ENCODE results near the gene ZNF213. TPM values are rescaled to one million over a fixed set of nuclear protein-coding genes. Genes with fewer than 3 reads are reported as not detected.
"Not testable (repeated sequence)": the region's sequence is repeated elsewhere in the genome, so short reads cannot be mapped to it uniquely, and the experiment has no call there.

The ZNF213 gene
- total and polyA plus RNA-seq, 2 experiments from 2014 or later: 2.9 to 10.4 TPM

GRCh38 chr16:3168729-3169128 lies 33.9 kb downstream of the ZNF213 start:
- not testable (repeated sequence) for H3K9me2 ChIP-seq (ENCODE audit: insufficient read depth); H4K20me1 ChIP-seq (replicated peaks; ENCODE audit: insufficient read depth); H3K4me2 ChIP-seq; H3K27ac Mint-ChIP-seq; DNase-seq (ENCODE audit: low spot score); H2AFZ ChIP-seq; H3K27ac ChIP-seq (ENCODE audit: low read depth); H3K36me3 Mint-ChIP-seq (ENCODE audit: low read depth); H3K4me3 Mint-ChIP-seq; H3K79me2 ChIP-seq (replicated peaks; ENCODE audit: insufficient read depth); H3K36me3 ChIP-seq (ENCODE audit: insufficient read depth); H3K4me1 ChIP-seq (ENCODE audit: insufficient read depth); ATAC-seq; H3K4me3 ChIP-seq
- H3K27me3 ChIP-seq (ENCODE audit: insufficient read depth): peaks cover 37% of the 10 kb centered on the region
- peaks cover 27% of the 10 kb centered on the region for H3K9me3 Mint-ChIP-seq
- peaks cover 14% of the 10 kb centered on the region for H3K4me1 Mint-ChIP-seq
- H3K27me3 Mint-ChIP-seq (ENCODE audit: insufficient read depth, low read depth, poor library complexity): peaks cover 49% of the 10 kb centered on the region
- peaks cover 34% of the 10 kb centered on the region for H3F3A ChIP-seq (replicated peaks; ENCODE audit: low read depth)

DNA sequence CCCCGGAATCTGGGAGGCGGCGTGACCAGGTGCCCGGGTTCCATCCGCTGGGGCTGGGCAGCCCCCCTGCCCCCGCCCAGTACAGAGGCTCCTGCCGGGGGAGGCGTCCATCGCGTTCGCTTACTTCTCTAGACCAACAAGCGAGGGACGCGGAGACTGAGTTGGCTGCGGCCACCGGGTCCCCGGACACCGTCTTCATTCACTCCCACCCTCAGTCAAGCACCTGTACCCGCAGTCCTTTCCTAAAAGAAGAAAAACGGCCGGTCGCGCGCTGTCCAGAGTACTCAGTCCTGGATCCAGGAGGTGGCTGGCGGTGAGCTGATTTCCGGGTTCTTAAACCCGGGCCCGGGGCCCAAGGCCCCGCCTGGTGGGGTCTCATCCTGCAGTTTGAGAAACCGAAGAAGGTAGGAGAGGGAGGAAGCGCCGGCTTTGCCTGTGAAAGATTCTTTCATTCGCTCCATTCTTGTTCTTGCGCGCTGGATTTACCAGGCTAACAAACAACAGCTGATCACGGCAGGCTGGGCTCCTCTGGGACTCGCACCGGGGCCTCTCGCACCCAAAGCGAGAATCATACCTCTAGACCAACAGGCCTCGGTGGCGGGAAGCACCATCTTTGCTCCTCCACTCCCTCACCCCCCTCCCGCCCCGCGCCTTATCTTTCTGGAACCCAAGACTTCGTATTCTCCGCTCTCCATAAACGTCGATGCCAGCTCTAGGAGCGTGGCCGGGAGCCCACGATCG lies 35.8 kb downstream of the ZNF213 start:
- Mint-ChIP-seq H3K27ac (no peak overlapping the region), H3K9me3 (peaks cover 11% of the 10 kb centered on the region), H3K4me1 (peaks cover 21% of the 10 kb centered on the region), H3K36me3 (ENCODE audit: low read depth) (peaks cover 3% of the 10 kb centered on the region; the same call in 2 of the 3 replicates), H3K4me3 (peak overlapping the region; percentile 81), H3K27me3 (ENCODE audit: insufficient read depth, low read depth, poor library complexity) (peaks cover 62% of the 10 kb centered on the region)
- Histone ChIP-seq H3F3A (replicated peaks; ENCODE audit: low read depth) (peaks cover 46% of the 10 kb centered on the region), H3K4me2 (peak overlapping the region; percentile 99), H3K4me3 (peak overlapping the region; percentile 89), H3K4me1 (ENCODE audit: insufficient read depth) (peaks cover 3% of the 10 kb centered on the region; the same call in 1 of the 2 replicates), H3K27ac (ENCODE audit: low read depth) (no peak overlapping the region), H4K20me1 (replicated peaks; ENCODE audit: insufficient read depth) (no peaks in the 10 kb centered on the region; the same call in none of the 2 replicates), H3K79me2 (replicated peaks; ENCODE audit: insufficient read depth) (no peaks in the 10 kb centered on the region), H3K9me2 (ENCODE audit: insufficient read depth) (no peaks in the 10 kb centered on the region), H3K27me3 (ENCODE audit: insufficient read depth) (peaks cover 40% of the 10 kb centered on the region), H3K36me3 (ENCODE audit: insufficient read depth) (no peaks in the 10 kb centered on the region), H2AFZ (peak overlapping the region; percentile 98)
- peak; percentile 87 for DNase-seq (ENCODE audit: low spot score)
- TF ChIP-seq REST (IDR thresholded peaks at IDR 0.05; ENCODE audit: unreplicated experiment) (peak; percentile 69), ZNF114 (CRISPR knock-in tag; IDR thresholded peaks at IDR 0.05) (no peak)
- peak; percentile 10 for ATAC-seq

DNA sequence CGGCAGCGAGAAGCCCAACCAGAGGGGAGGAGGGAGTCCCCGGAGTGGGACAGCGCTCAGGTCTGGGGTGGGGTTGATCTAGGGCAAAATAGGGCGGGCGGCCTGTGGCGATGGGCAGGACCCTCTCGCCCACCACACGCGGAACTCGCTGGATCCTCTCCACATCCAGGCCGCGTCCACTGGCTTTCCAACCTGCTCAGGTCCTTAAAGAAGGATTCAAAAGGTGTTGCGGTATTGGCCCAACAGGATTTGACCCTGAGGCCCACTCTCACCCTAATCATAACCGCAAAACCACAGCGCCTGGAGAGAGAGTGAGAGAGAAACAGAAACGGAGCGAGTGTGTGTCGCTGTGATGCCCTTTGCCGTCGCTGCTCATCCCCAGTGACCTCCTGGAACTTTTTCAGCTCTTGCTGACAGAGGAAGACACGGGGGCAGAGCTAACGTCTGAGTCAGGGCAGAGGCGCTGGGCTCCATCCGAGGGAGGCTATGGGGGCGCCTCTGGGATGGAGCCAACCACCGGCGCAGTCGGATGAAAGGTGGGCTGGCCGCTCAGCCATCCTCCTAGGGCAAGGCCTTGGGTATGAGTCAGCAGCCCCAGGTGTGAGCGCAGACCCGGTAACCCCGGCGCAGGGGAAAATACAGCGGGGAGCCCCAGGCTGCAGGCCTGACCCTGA lies 36.5 kb downstream of the ZNF213 start:
- Mint-ChIP-seq H3K36me3 (ENCODE audit: low read depth) (peaks cover 3% of the 10 kb centered on the region; the same call in 2 of the 3 replicates), H3K4me1 (peaks cover 21% of the 10 kb centered on the region), H3K27ac (peak overlapping the region; percentile 89; the same call in 1 of the 2 replicates), H3K4me3 (peak overlapping the region; percentile 81), H3K9me3 (peaks cover 11% of the 10 kb centered on the region; the same call in 2 of the 3 replicates), H3K27me3 (ENCODE audit: insufficient read depth, low read depth, poor library complexity) (peaks cover 65% of the 10 kb centered on the region)
- Histone ChIP-seq H3K27ac (ENCODE audit: low read depth) (peak overlapping the region; percentile 7; the same call in 1 of the 2 replicates), H3K4me3 (peak overlapping the region; percentile 89), H2AFZ (peak overlapping the region; percentile 98), H3K79me2 (replicated peaks; ENCODE audit: insufficient read depth) (no peaks in the 10 kb centered on the region), H3K4me1 (ENCODE audit: insufficient read depth) (peaks cover 3% of the 10 kb centered on the region; the same call in 1 of the 2 replicates), H3K4me2 (peak overlapping the region; percentile 99), H4K20me1 (replicated peaks; ENCODE audit: insufficient read depth) (no peaks in the 10 kb centered on the region; the same call in none of the 2 replicates), H3F3A (replicated peaks; ENCODE audit: low read depth) (peaks cover 52% of the 10 kb centered on the region), H3K9me2 (ENCODE audit: insufficient read depth) (no peaks in the 10 kb centered on the region), H3K36me3 (ENCODE audit: insufficient read depth) (no peaks in the 10 kb centered on the region), H3K27me3 (ENCODE audit: insufficient read depth) (peaks cover 40% of the 10 kb centered on the region)
- ATAC-seq (peak; percentile 52), DNase-seq (ENCODE audit: low spot score) (no peak)
- no peak for TF ChIP-seq NANOG (IDR thresholded peaks at IDR 0.05; ENCODE audit: borderline replicate concordance)
- TF ChIP-seq POLR2AphosphoS5 (IDR thresholded peaks at IDR 0.05; ENCODE audit: low read depth): 0 out of 2 replicates have a peak, but pooled peaks have one; percentile 27
